GM12878 (cell line): ENCODE measurements around the gene THAP6. TPM values are rescaled to one million over a fixed set of nuclear protein-coding genes. Genes with fewer than 3 reads are reported as not detected.

ENCODE experiments used
- ATAC-seq: fragments of 200-7000 bp; cut with Tn5 transposase; 3 replicates; pipeline ENCODE4 v1.9.1; 2020; ENCODE audit warnings: mild to moderate bottlenecking, moderate library complexity
- BruUV-seq: library from RNA; stranded (reverse); fragments of 400-500 nt; replicated peaks from 2 replicates; lab custom pipeline; 2021; lab: Mats Ljungman, UMichigan
- CTCF ChIA-PET: fragments of 300-600 bp; sonication (Branson Sonifier 250); formaldehyde crosslinking; extraction: SDS; loops from one replicate; lab custom pipeline; 2021; ENCODE audit warnings: inconsistent platforms; lab: Yijun Ruan, JAX
- POLR2A ChIA-PET: fragments of 350-600 bp; formaldehyde crosslinking; extraction: SDS; loops from one replicate; lab custom pipeline; 2021; ENCODE audit warnings: inconsistent platforms; lab: Charles Lee
- RAD21 ChIA-PET: fragments of 300-600 bp; sonication (Branson Sonifier 250); formaldehyde crosslinking; loops from one replicate; lab custom pipeline; 2023; ENCODE audit warnings: antibody characterized with exemption; ENCODE audit not compliant: unreplicated experiment; lab: Charles Lee
- SMC1A ChIA-PET: fragments of 300-600 bp; sonication (Branson Sonifier 250); formaldehyde crosslinking; loops from one replicate; lab custom pipeline; 2023; ENCODE audit not compliant: unreplicated experiment, uncharacterized antibody; lab: Charles Lee
- DNase-seq: peaks from one replicate; pipeline ENCODE4 v3.0.0-alpha.2; 2011; ENCODE audit warnings: low read depth, low spot score
- FAIRE-seq: peaks from 3 replicates; lab custom pipeline; 2011; peaks lifted over from hg19 to GRCh38; lab: Jason Lieb, UNC
- H2AFZ ChIP-seq: 2 replicates; pipeline ENCODE4 v1.6.0; 2011; ENCODE audit warnings: low read depth, low read length, control low read depth; ENCODE audit not compliant: control insufficient read depth
- H3K27ac ChIP-seq: 2 replicates; pipeline ENCODE4 v1.5.1; 2011; ENCODE audit warnings: control low read depth; ENCODE audit not compliant: control insufficient read depth, insufficient read depth
- H3K27me3 ChIP-seq, 2 experiments: replicated peaks in 1 of 2; 2 replicates each; pipeline versions ENCODE4 v1.6.0 to v1.6.1; 2011; ENCODE audit warnings: low read length in 1 of 2; ENCODE audit not compliant: control insufficient read depth in 2 of 2, insufficient read depth in 2 of 2
- H3K36me3 ChIP-seq, 2 experiments: 2 replicates each; pipeline ENCODE4 v1.5.1; 2011; ENCODE audit warnings: low read length in 1 of 2; ENCODE audit not compliant: control insufficient read depth in 2 of 2, insufficient read depth in 2 of 2
- H3K4me1 ChIP-seq: 2 replicates; pipeline ENCODE4 v1.6.1; 2011; ENCODE audit warnings: mild to moderate bottlenecking, low read length, moderate library complexity, mixed read lengths; ENCODE audit not compliant: control insufficient read depth, insufficient read depth
- H3K4me2 ChIP-seq: 2 replicates; pipeline ENCODE4 v1.6.0; 2011; ENCODE audit warnings: control low read depth; ENCODE audit not compliant: control insufficient read depth, insufficient read depth
- H3K4me3 ChIP-seq: fragments of 200-600 bp; sonication (generic); 2 replicates; pipeline ENCODE4 v1.5.1; 2016
- H3K79me2 ChIP-seq: 2 replicates; pipeline ENCODE4 v1.6.0; 2011; ENCODE audit warnings: low read length; ENCODE audit not compliant: control insufficient read depth, insufficient read depth
- H3K9ac ChIP-seq: 2 replicates; pipeline ENCODE4 v1.8.0; 2011; ENCODE audit warnings: low read length, control low read depth, mixed read lengths; ENCODE audit not compliant: control insufficient read depth, insufficient read depth
- H3K9me3 ChIP-seq: replicated peaks from 3 replicates; pipeline ENCODE4 v1.5.1; 2011; ENCODE audit warnings: mild to moderate bottlenecking, low read length; ENCODE audit not compliant: control insufficient read depth, insufficient read depth
- H4K20me1 ChIP-seq: 2 replicates; pipeline ENCODE4 v1.6.0; 2011; ENCODE audit not compliant: control insufficient read depth, insufficient read depth
- ATF2 ChIP-seq: IDR thresholded peaks from 2 replicates; pipeline ENCODE4 v1.6.1; 2012; ENCODE audit warnings: low read length, inconsistent platforms
- BRCA1 ChIP-seq: IDR thresholded peaks from 2 replicates; pipeline ENCODE4 v1.6.1; 2011; ENCODE audit warnings: low read depth, low read length, improper control_type of control experiment
- HCFC1 ChIP-seq: fragments of 150-350 bp; IDR thresholded peaks from 2 replicates; pipeline ENCODE4 v1.6.1; 2014; ENCODE audit warnings: low read length
- HDAC6 ChIP-seq: fragments of 200-600 bp; sonication (generic); IDR thresholded peaks from one replicate; pipeline ENCODE4 v1.8.0; 2017; ENCODE audit warnings: antibody characterized with exemption; ENCODE audit not compliant: unreplicated experiment
- NKRF ChIP-seq: fragments of 450-650 bp; conservative IDR thresholded peaks from 2 replicates; pipeline ENCODE4 v1.6.1; 2017; ENCODE audit warnings: mild to moderate bottlenecking, moderate library complexity
- PAX8 ChIP-seq: fragments of 450-650 bp; IDR thresholded peaks from 2 replicates; pipeline ENCODE4 v1.6.1; 2017; ENCODE audit warnings: mild to moderate bottlenecking, moderate library complexity
- POLR2AphosphoS2 ChIP-seq: IDR thresholded peaks from 2 replicates; pipeline ENCODE4 v1.6.1; 2011; ENCODE audit warnings: low read depth, mild to moderate bottlenecking, low read length, improper control_type of control experiment, moderate library complexity
- SP1 ChIP-seq: IDR thresholded peaks from one replicate; pipeline ENCODE4 v1.6.1; 2011; ENCODE audit warnings: low read depth, low read length
- SREBF2 ChIP-seq: IDR thresholded peaks from 2 replicates; pipeline ENCODE4 v1.6.1; 2012; ENCODE audit warnings: mild to moderate bottlenecking, low read length
- WGBS: methylation state at CpG from one replicate; pipeline ENCODE4 v1.1.6; 2016; ENCODE audit warnings: low lambda C conversion rate; ENCODE audit not compliant: insufficient replicate concordance, insufficient coverage; ENCODE audit errors: missing lambda C conversion rate; 5-methylcytosine and 5-hydroxymethylcytosine counted together
- in situ Hi-C: fragments of 300-500 bp; cut with MboI; formaldehyde crosslinking; loops from 9 replicates; pipeline ENCODE4 v1.14.3; 2018; ENCODE audit warnings: mixed read lengths
- intact Hi-C: fragments of 100-400 bp; cut with micrococcal nuclease; formaldehyde crosslinking; loops from one replicate; pipeline ENCODE4 v1.14.2; 2022; ENCODE audit not compliant: unreplicated experiment
- polyA plus RNA-seq, 11 experiments: library from polyadenylated mRNA; depleted of rRNA in 4 of 11; unstranded in 6 of 11; stranded (reverse) in 5 of 11; fragments of >200 nt; fragmentation: Nextera tagmentation in 4 of 11; fragmentation: Illumina TruSeq in 1 of 11; extraction: Ambion mirVana in 4 of 11; extraction: Trizol in 1 of 11; gene quantifications; 1 replicate in 1 of 11; 2 replicates in 10 of 11; pipeline versions ENCODE4 v1.2.1 to v1.2.3, GENCODE V29; 2011 to 2016; ENCODE audit warnings: inconsistent platforms in 2 of 11, missing spikeins in 2 of 11, low read depth in 1 of 11
- total RNA-seq, 4 experiments: library from RNA; depleted of rRNA in 3 of 4; stranded (reverse); fragments of >200 nt in 3 of 4; fragmentation: Illumina TruSeq in 1 of 4; extraction: Trizol in 1 of 4; gene quantifications; 2 replicates each; pipeline versions ENCODE4 v1.2.1 to v1.2.3, GENCODE V29; 2013 to 2021

THAP6 gene
- total and polyA plus RNA-seq, 10 of the 15 experiments (the other 5 are each of a cell fraction or from before 2014, with no cell fraction given) = 8.9 to 21.9 (median 12.8) TPM

- no TSS peak for BruUV-seq
- peaks cover 24% of the 10 kb centered on the region for H3K79me2 ChIP-seq
- ATAC-seq (no peak), FAIRE-seq (no peak), DNase-seq (no peak)
- in situ Hi-C loops (no loop called here), intact Hi-C loops (no loop called here)
- ChIA-PET SMC1A (interaction anchor here (1.1 kb wide), 2 partner anchors 9 to 15 kb away, joined by 3 to 4 read pairs; no protein-coding TSS in a partner anchor), CTCF (interaction anchor here (0.6 to 1.0 kb wide), 3 partner anchors 9 to 1826 kb away, joined by 3 to 4 read pairs (median 4); no protein-coding TSS in a partner anchor), RAD21 (interaction anchor here (1.2 kb wide), 1 partner anchor 9 kb away, joined by 3 read pairs; the partner anchor contains the start of genes RCHY1 and THAP6), POLR2A (interaction anchor here (0.6 to 1.3 kb wide), 2 partner anchors 9 to 230 kb away, joined by 5 read pairs; partner anchors contain the start of genes RCHY1 and THAP6)
- no peak overlapping the region for H2AFZ ChIP-seq
- no peak for TF ChIP-seq POLR2AphosphoS2
- no peak for TF ChIP-seq BRCA1
- TF ChIP-seq SP1 = no peak
- no peak for TF ChIP-seq HDAC6
- no peak for TF ChIP-seq PAX8
- no peak for TF ChIP-seq ATF2
- no peak for TF ChIP-seq NKRF
- no peak for TF ChIP-seq SREBF2
- no peak for TF ChIP-seq HCFC1
- no peak overlapping the region for H3K27ac ChIP-seq
- no peaks in the 10 kb centered on the region for H3K27me3 ChIP-seq
- no peaks in the 10 kb centered on the region for H3K4me1 ChIP-seq
- H3K36me3 ChIP-seq = peaks cover 0 to 17% of the 10 kb centered on the region in 2 experiments; a peak in 3 of 4 replicates
- H3K9ac ChIP-seq = no peak overlapping the region
- no peak overlapping the region for H3K4me3 ChIP-seq
- WGBS = 97% methylated on average over 2 of the region's 2 CpGs
- H4K20me1 ChIP-seq = no peaks in the 10 kb centered on the region
- H3K9me3 ChIP-seq = peaks cover 6% of the 10 kb centered on the region
- no peak overlapping the region for H3K4me2 ChIP-seq
Observed at GRCh38 chr4:75505630-75506029, 8.6 kb upstream of the THAP6 start.
